ENCODE results near the gene GPRC5D.

The GPRC5D gene

GRCh38 chr12:12964255-12964654, 12.3 kb upstream of the GPRC5D start:
- no peak for TF ChIP-seq CTCF (IDR thresholded peaks at IDR 0.05; ENCODE audit: extremely low read depth, missing control alignments)
- DNase-seq (ENCODE audit: low spot score) = no peak

DNA sequence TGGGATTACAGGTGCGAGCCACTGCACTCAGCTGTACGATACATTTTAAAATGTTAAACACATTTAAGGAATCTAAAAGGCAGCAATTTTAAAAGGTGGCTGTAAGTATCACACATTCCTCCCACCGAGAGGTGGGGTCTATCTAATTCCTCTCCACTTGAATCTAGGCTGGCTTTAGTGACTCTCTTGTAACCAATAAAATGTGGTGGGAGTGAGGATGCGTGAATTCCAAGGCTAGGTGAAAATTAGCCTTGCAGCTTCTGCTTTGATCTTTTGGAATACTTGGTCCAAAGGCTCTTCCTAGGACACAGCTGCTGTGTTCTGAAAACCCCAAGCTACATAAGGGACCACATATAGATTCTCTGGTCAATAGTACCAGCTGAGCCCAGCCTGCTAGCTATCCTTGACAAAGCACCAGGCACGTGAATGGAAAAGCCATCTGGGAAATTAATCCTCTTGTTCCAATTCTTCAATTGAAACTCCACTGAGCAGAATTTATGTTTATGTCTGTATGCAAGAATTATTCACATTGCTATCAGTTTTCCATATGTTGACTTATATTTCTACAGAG, 8.8 kb upstream of the GPRC5D start:
- no peak for TF ChIP-seq CTCF (IDR thresholded peaks at IDR 0.05; ENCODE audit: extremely low read depth, missing control alignments)
- DNase-seq (ENCODE audit: low spot score) = no peak

DNA sequence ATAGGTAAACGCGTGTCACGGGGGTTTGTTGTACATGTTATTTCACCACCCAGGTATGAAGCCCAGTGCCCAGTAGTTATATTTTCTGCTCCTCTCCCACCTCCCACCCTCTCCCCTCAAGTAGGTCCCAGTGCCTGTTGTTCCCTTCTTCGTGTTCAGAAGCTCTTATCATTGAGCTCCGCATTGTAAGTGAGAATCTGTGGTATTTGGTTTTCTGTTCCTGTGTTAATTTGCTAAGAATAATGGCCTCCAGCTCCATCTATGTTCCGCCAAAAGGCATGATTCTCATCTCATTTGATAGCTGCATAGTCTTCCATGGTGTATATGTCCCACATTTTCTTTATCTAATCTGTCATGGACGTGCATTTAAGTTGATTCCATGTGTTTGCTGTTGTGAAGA, 6.9 kb upstream of the GPRC5D start:
- no peak for TF ChIP-seq CTCF (IDR thresholded peaks at IDR 0.05; ENCODE audit: extremely low read depth, missing control alignments)
- DNase-seq (ENCODE audit: low spot score) = no peak

GRCh38 chr12:12954878-12955625, 3.1 kb upstream of the GPRC5D start:
- TF ChIP-seq CTCF (IDR thresholded peaks at IDR 0.05; ENCODE audit: extremely low read depth, missing control alignments) = no peak
- no peak for DNase-seq (ENCODE audit: low spot score)

- no peak for DNase-seq (ENCODE audit: low spot score)
- no peak for TF ChIP-seq CTCF (IDR thresholded peaks at IDR 0.05; ENCODE audit: extremely low read depth, missing control alignments)
Measured at GRCh38 chr12:12954356-12954755, 2.4 kb upstream of the GPRC5D start.

DNA sequence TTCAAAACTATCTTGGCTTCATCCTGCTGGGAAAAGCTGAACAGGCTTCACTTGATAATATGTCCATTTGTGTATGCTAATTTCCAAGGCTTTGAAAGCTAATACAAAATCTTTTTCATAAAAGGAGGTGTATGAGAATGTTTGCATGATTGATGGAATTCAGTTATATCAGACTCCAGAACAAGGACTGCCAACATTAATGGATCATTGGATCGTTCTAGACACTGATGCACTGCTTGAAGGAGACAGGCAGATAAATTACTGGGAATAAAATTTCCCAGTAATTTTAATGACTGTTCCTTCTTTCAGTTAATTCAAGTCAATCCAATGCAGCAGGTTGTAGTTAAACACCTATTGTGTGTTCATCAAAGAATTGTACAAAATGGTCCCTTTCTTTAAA, 466 bp downstream of the GPRC5D start:
- no peak for DNase-seq (ENCODE audit: low spot score)
- TF ChIP-seq CTCF (IDR thresholded peaks at IDR 0.05; ENCODE audit: extremely low read depth, missing control alignments) = no peak

- no peak for DNase-seq (ENCODE audit: low spot score)
- no peak for TF ChIP-seq CTCF (IDR thresholded peaks at IDR 0.05; ENCODE audit: extremely low read depth, missing control alignments)
Measured at GRCh38 chr12:12947902-12948301, 4.1 kb downstream of the GPRC5D start.

Data from GM20000 (cell line).